Measurements from ENCODE around the gene CNTFR. TPM values are rescaled to one million over a fixed set of nuclear protein-coding genes. Genes with fewer than 3 reads are reported as not detected.
"Not testable (repeated sequence)": the region's sequence is repeated elsewhere in the genome, so short reads cannot be mapped to it uniquely, and the experiment has no call there.

The CNTFR gene
- total RNA-seq (2022) (not detected in 2 replicates), Bru-seq, nascent RNA (not detected), BruChase-seq, experiment 1, labeled RNA remaining after a 6-hour chase (percentile 10 among the genes with signal in this experiment), BruChase-seq, experiment 2, labeled RNA remaining after a 2-hour chase (percentile 7 among the genes with signal in this experiment)
- long read RNA-seq = 0 reads

DNA sequence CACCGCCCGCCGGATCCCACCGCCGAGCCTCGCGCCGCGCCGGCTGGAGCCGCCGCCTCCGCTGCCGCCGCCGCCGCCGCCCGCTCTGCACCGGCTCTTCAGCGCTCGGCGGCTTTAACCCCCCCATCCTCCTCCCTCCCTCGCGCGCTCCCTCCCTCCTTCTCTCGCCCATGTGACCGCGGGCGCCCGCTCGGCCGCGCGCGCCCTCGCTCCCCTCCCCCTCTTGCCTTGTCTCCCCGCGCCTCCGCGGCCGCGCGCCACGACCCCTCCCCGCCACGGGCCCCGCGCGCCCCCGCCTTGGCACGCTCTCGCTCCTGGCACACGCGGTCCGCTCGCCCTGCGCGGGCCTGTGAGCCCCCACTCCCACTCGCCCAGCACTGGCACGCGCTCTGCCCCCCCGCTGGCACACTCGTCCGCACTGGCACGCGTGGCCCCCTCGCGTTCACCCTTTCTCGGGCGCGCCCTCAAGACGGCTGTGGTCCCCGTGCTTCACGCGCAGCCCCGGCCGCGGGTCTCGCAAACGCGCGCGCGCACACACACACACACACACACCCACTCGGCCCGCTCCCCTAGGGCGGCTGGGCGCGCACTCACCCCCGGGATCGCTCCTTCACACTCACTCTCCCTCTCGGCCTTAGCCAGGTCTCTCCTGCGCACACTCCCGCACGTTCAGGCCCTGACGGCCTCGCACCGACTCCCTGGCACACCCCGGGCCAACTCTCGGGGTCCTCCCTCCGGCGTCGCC, at the start of gene CNTFR:
Gene CNTFR (minus strand): TSS at position 89 of the 745 bp plus-strand sequence. CDS start 20,743 bp downstream, outside the sequence.
- no peak for TF ChIP-seq CTCF (IDR thresholded peaks at IDR 0.05; ENCODE audit: unreplicated experiment)
- peak within 1 kb of the TSS; percentile 36 for H3K4me3 Mint-ChIP-seq (ENCODE audit: unreplicated experiment)
- intact Hi-C loops (cut with micrococcal nuclease) = loop anchor here (2.0 kb wide), 1 partner anchor 89 kb away; no protein-coding TSS in a partner anchor
- ChIA-PET POLR2A (no interaction called here), CTCF (no interaction called here)
- no peak for DNase-seq (ENCODE audit: unreplicated experiment)
- no TSS peak for BruUV-seq (replicated peaks)
- H3K27ac Mint-ChIP-seq (ENCODE audit: low read depth, unreplicated experiment) = no peak within 1 kb of the TSS
- peaks cover 75% of the 10 kb centered on the region for H3K27me3 Mint-ChIP-seq (ENCODE audit: insufficient read depth, unreplicated experiment)
- no peaks in the 10 kb centered on the region for H3K9me3 Mint-ChIP-seq (ENCODE audit: unreplicated experiment)
- peaks cover 20% of the 10 kb centered on the region for H3K4me1 Mint-ChIP-seq (ENCODE audit: insufficient read depth, unreplicated experiment)
- H3K36me3 Mint-ChIP-seq (ENCODE audit: insufficient read depth, unreplicated experiment) = no peaks in the 10 kb centered on the region

DNA sequence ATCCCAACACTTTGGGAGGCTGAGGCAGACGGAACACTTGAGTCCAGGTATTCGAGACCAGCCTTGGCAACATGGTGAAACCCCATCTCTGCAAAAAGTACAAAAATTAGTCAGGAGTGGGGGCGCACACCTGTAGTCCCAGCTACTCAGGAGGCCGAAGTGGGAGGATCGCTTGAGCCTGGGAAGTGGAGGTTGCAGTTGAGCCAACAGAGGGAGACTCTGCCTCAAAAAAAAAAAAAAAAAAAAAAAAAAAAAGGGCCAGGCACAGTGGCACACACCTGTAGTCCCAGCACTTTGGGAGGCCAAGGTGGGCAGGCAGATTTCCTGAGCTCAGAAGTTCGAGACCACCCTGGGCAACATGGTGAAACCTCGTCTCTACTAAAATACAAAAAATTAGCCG, 49.8 kb upstream of the CNTFR start:
- peaks cover 25% of the 10 kb centered on the region for H3K4me1 Mint-ChIP-seq (ENCODE audit: insufficient read depth, unreplicated experiment)
- DNase-seq (ENCODE audit: unreplicated experiment); H3K4me3 Mint-ChIP-seq (ENCODE audit: unreplicated experiment); intact Hi-C loops (cut with micrococcal nuclease); H3K27me3 Mint-ChIP-seq (ENCODE audit: insufficient read depth, unreplicated experiment); H3K27ac Mint-ChIP-seq (ENCODE audit: low read depth, unreplicated experiment); H3K9me3 Mint-ChIP-seq (ENCODE audit: unreplicated experiment); BruUV-seq (replicated peaks): not testable (repeated sequence)
- H3K36me3 Mint-ChIP-seq (ENCODE audit: insufficient read depth, unreplicated experiment) = peaks cover 18% of the 10 kb centered on the region
- ChIA-PET POLR2A (interaction anchor here (3.2 kb wide), 1 partner anchor 19 kb away, joined by 32 read pairs; the partner anchor contains the start of gene DCTN3), CTCF (interaction anchor here (0.6 to 2.3 kb wide), 3 partner anchors 24 to 389 kb away, joined by 3 to 13 read pairs (median 3); no protein-coding TSS in a partner anchor)

GRCh38 chr9:34638138-34638445, 48.6 kb upstream of the CNTFR start:
- Mint-ChIP-seq H3K4me1 (ENCODE audit: insufficient read depth, unreplicated experiment) (peaks cover 31% of the 10 kb centered on the region), H3K36me3 (ENCODE audit: insufficient read depth, unreplicated experiment) (peaks cover 22% of the 10 kb centered on the region), H3K27me3 (ENCODE audit: insufficient read depth, unreplicated experiment) (no peaks in the 10 kb centered on the region), H3K4me3 (ENCODE audit: unreplicated experiment) (peak overlapping the region; percentile 92), H3K27ac (ENCODE audit: low read depth, unreplicated experiment) (peak overlapping the region; percentile 97), H3K9me3 (ENCODE audit: unreplicated experiment) (no peaks in the 10 kb centered on the region)
- TF ChIP-seq CTCF (IDR thresholded peaks at IDR 0.05; ENCODE audit: unreplicated experiment) = no peak
- ChIA-PET POLR2A (interaction anchor here (0.7 to 3.8 kb wide), 10 partner anchors 8 to 261 kb away, joined by 3 to 48 read pairs (median 8); partner anchors contain the start of genes CCL27, DCTN3, GALT and MYORG), CTCF (interaction anchor here (0.6 to 6.5 kb wide), 10 partner anchors 8 to 1384 kb away, joined by 3 to 113 read pairs (median 4); partner anchors contain the start of genes DCTN3, GALT and RPP25L)
- no TSS peak for BruUV-seq (replicated peaks)
- DNase-seq (ENCODE audit: unreplicated experiment) = no peak
- intact Hi-C loops (cut with micrococcal nuclease) = no loop called here

DNA sequence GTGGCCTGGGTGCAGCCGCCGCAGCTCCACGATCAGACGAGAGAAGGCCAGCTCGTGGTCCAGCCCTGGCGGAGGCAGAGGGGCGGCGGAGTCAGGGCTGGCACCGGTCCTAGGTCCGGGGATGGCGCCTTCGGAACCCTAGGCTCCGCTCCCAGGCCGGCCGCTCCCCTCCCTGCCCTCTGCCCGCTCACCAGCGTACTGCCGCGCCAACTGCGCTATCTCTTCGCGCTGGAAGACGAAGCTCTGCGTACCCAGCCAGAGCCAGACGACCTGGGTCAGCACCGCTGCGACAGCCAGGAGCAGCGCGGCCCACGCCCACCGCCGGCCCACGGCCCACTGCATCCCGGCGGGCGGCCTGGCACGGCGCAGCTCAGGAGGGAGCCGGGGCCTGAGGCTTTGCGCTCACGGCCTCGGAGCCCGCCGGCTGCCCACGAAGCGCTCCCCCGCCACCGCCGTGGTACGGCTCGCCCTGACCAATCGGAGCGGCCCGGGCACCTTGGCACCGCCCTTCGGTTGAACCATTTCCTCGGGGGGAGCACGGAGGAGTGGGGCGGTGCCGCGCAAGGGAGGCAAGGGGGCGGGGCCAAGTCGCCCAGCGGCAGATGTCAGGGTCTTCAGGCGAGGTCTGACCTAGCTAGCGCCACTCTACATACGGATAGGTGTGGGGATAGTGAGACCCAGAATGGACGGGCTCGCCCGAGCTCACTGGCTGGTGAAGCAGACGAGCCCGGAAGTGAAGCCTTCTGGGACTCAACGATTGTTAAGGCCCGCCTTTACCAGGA, 48.0 kb upstream of the CNTFR start, which contains the start of gene SIGMAR1:
Gene SIGMAR1 (minus strand): TSS at position 432 of the 782 bp plus-strand sequence. CDS start 90 bp downstream, at position 342.
- peaks cover 31% of the 10 kb centered on the region for H3K4me1 Mint-ChIP-seq (ENCODE audit: insufficient read depth, unreplicated experiment)
- H3K4me3 Mint-ChIP-seq (ENCODE audit: unreplicated experiment) = peak within 1 kb of the TSS; percentile 92
- BruUV-seq (replicated peaks) = no TSS peak
- no peak for TF ChIP-seq CTCF (IDR thresholded peaks at IDR 0.05; ENCODE audit: unreplicated experiment)
- peak; percentile 93 for DNase-seq (ENCODE audit: unreplicated experiment)
- H3K36me3 Mint-ChIP-seq (ENCODE audit: insufficient read depth, unreplicated experiment) = peaks cover 22% of the 10 kb centered on the region
- peak within 1 kb of the TSS; percentile 97 for H3K27ac Mint-ChIP-seq (ENCODE audit: low read depth, unreplicated experiment)
- H3K9me3 Mint-ChIP-seq (ENCODE audit: unreplicated experiment) = no peaks in the 10 kb centered on the region
- no peaks in the 10 kb centered on the region for H3K27me3 Mint-ChIP-seq (ENCODE audit: insufficient read depth, unreplicated experiment)
- ChIA-PET CTCF (interaction anchor here (0.6 to 6.5 kb wide), 11 partner anchors 8 to 1384 kb away, joined by 3 to 113 read pairs (median 4); partner anchors contain the start of genes DCTN3, GALT and RPP25L), POLR2A (interaction anchor here (0.7 to 3.8 kb wide), 16 partner anchors 8 to 967 kb away, joined by 3 to 48 read pairs (median 6); partner anchors contain the start of genes CCL27, DCTN3, GALT and MYORG)
- intact Hi-C loops (cut with micrococcal nuclease) = no loop called here
